H9 (cell line): Measurements from ENCODE around the gene MEPCE. TPM values are rescaled to one million over a fixed set of nuclear protein-coding genes. Genes with fewer than 3 reads are reported as not detected.

Experiments used
- DNase-seq: peaks from one replicate; pipeline ENCODE4 v3.0.0-alpha.2; 2017
- H2AFZ ChIP-seq: one replicate; pipeline ENCODE4 v1.6.1; 2013; ENCODE audit warnings: mild to moderate bottlenecking, low read length, control low read depth, moderate library complexity
- H2AK5ac ChIP-seq: 2 replicates; pipeline ENCODE4 v1.6.1; 2013; ENCODE audit warnings: low read length, control low read depth, mixed read lengths; ENCODE audit not compliant: insufficient read length
- H2BK120ac ChIP-seq: one replicate; pipeline ENCODE4 v1.6.1; 2013; ENCODE audit warnings: low read depth, mild to moderate bottlenecking, low read length, control low read depth, inconsistent platforms; ENCODE audit not compliant: poor library complexity, severe bottlenecking
- H2BK12ac ChIP-seq: 2 replicates; pipeline ENCODE4 v1.6.1; 2013; ENCODE audit warnings: low read length, control low read depth, mixed read lengths, low read depth; ENCODE audit not compliant: insufficient read length
- H2BK15ac ChIP-seq: 2 replicates; pipeline ENCODE4 v1.6.1; 2013; ENCODE audit warnings: low read depth, low read length, control low read depth
- H2BK20ac ChIP-seq: one replicate; pipeline ENCODE4 v1.6.1; 2013; ENCODE audit warnings: low read depth, mild to moderate bottlenecking, low read length, control low read depth, inconsistent platforms; ENCODE audit not compliant: poor library complexity, severe bottlenecking
- H2BK5ac ChIP-seq: 2 replicates; pipeline ENCODE4 v1.6.1; 2013; ENCODE audit warnings: low read length, control low read depth, mixed read lengths; ENCODE audit not compliant: insufficient read length
- H3K14ac ChIP-seq: 2 replicates; pipeline ENCODE4 v1.6.1; 2013; ENCODE audit warnings: low read length, control low read depth; ENCODE audit not compliant: insufficient read depth
- H3K18ac ChIP-seq: 2 replicates; pipeline ENCODE4 v1.6.1; 2013; ENCODE audit warnings: low read depth, mild to moderate bottlenecking, mixed read lengths, low read length, control low read depth; ENCODE audit not compliant: insufficient read length
- H3K23ac ChIP-seq: 2 replicates; pipeline ENCODE4 v1.6.1; 2013; ENCODE audit warnings: low read length, control low read depth, mixed read lengths, low read depth; ENCODE audit not compliant: insufficient read length
- H3K23me2 ChIP-seq: 2 replicates; pipeline ENCODE4 v1.6.1; 2013; ENCODE audit warnings: low read depth, mild to moderate bottlenecking, mixed read lengths, low read length, control low read depth; ENCODE audit not compliant: insufficient read length, poor library complexity, severe bottlenecking
- H3K27ac ChIP-seq: 2 replicates; pipeline ENCODE4 v1.5.1; 2013; ENCODE audit warnings: low read length, control low read depth, mixed read lengths, low read depth; ENCODE audit not compliant: insufficient read length
- H3K27me3 ChIP-seq: 2 replicates; pipeline ENCODE4 v1.6.1; 2013; ENCODE audit warnings: low read length, control low read depth, inconsistent platforms; ENCODE audit not compliant: insufficient read depth
- H3K4ac ChIP-seq: 2 replicates; pipeline ENCODE4 v1.6.1; 2013; ENCODE audit warnings: low read depth, mild to moderate bottlenecking, control low read depth, inconsistent platforms, low read length, moderate library complexity
- H3K4me1 ChIP-seq: 2 replicates; pipeline ENCODE4 v1.6.1; 2013; ENCODE audit warnings: low read length, control low read depth, inconsistent platforms; ENCODE audit not compliant: insufficient read depth
- H3K4me2 ChIP-seq: 2 replicates; pipeline ENCODE4 v1.6.1; 2013; ENCODE audit warnings: low read length, control low read depth, mixed read lengths; ENCODE audit not compliant: insufficient read length, insufficient read depth
- H3K56ac ChIP-seq: 2 replicates; pipeline ENCODE4 v1.6.1; 2013; ENCODE audit warnings: low read depth, mild to moderate bottlenecking, mixed read lengths, low read length, control low read depth; ENCODE audit not compliant: insufficient read length
- H3K79me1 ChIP-seq: 2 replicates; pipeline ENCODE4 v1.6.1; 2013; ENCODE audit warnings: low read depth, mild to moderate bottlenecking, moderate library complexity, low read length, control low read depth, inconsistent platforms; ENCODE audit not compliant: insufficient read depth, poor library complexity, severe bottlenecking
- H3K79me2 ChIP-seq: 2 replicates; pipeline ENCODE4 v1.6.1; 2013; ENCODE audit warnings: low read length, control low read depth, inconsistent platforms; ENCODE audit not compliant: insufficient read depth
- H3K9ac ChIP-seq: 2 replicates; pipeline ENCODE4 v1.6.1; 2013; ENCODE audit warnings: low read length, control low read depth, mixed read lengths; ENCODE audit not compliant: insufficient read length; ENCODE audit errors: extremely low read depth
- H3K9me3 ChIP-seq: one replicate; pipeline ENCODE4 v1.6.1; 2013; ENCODE audit warnings: low read depth, low read length, inconsistent platforms; ENCODE audit not compliant: control insufficient read depth
- H3T11ph ChIP-seq: one replicate; pipeline ENCODE4 v1.6.1; 2013; ENCODE audit warnings: mild to moderate bottlenecking, low read length, control low read depth, inconsistent platforms
- H4K20me1 ChIP-seq: one replicate; pipeline ENCODE4 v1.6.1; 2013; ENCODE audit not compliant: control insufficient read depth, insufficient read length, insufficient read depth
- H4K5ac ChIP-seq: 2 replicates; pipeline ENCODE4 v1.6.1; 2013; ENCODE audit warnings: low read depth, mild to moderate bottlenecking, mixed read lengths, low read length, control low read depth; ENCODE audit not compliant: insufficient read length
- H4K8ac ChIP-seq: replicated peaks from 2 replicates; pipeline ENCODE4 v1.6.1; 2013; ENCODE audit warnings: low read length, control low read depth, mixed read lengths, low read depth; ENCODE audit not compliant: insufficient read length
- H4K91ac ChIP-seq: 2 replicates; pipeline ENCODE4 v1.6.1; 2013; ENCODE audit warnings: low read depth, mild to moderate bottlenecking, moderate library complexity, mixed read lengths, low read length, control low read depth; ENCODE audit not compliant: insufficient read length
- H3K27ac Mint-ChIP-seq, 3 experiments: 2 replicates in 2 of 3; 3 replicates in 1 of 3; pipeline ENCODE4 v1.8.0; 2020 to 2021; ENCODE audit warnings: mixed read lengths in 3 of 3, mild to moderate bottlenecking in 1 of 3, moderate library complexity in 1 of 3
- H3K27me3 Mint-ChIP-seq: 2 replicates; pipeline ENCODE4 v1.8.0; 2021; ENCODE audit warnings: low read depth, mild to moderate bottlenecking, moderate library complexity, mixed read lengths
- H3K36me3 Mint-ChIP-seq, 3 experiments: 2 replicates in 2 of 3; 3 replicates in 1 of 3; pipeline ENCODE4 v1.8.0; 2020 to 2021; ENCODE audit warnings: low read depth in 3 of 3, mixed read lengths in 3 of 3; ENCODE audit not compliant: insufficient read depth in 1 of 3
- H3K4me1 Mint-ChIP-seq, 2 experiments: 2 replicates each; pipeline ENCODE4 v1.8.0; 2020; ENCODE audit warnings: mixed read lengths in 2 of 2
- H3K4me3 Mint-ChIP-seq, 2 experiments: 2 replicates in 1 of 2; 3 replicates in 1 of 2; pipeline ENCODE4 v1.8.0; 2020 to 2021; ENCODE audit warnings: mild to moderate bottlenecking in 2 of 2, mixed read lengths in 2 of 2, moderate library complexity in 1 of 2
- H3K9me3 Mint-ChIP-seq, 2 experiments: 2 replicates in 1 of 2; 3 replicates in 1 of 2; pipeline ENCODE4 v1.8.0; 2020; ENCODE audit warnings: mild to moderate bottlenecking in 2 of 2, mixed read lengths in 2 of 2, moderate library complexity in 1 of 2
- CTCF ChIP-seq: fragments of 200-600 bp; sonication (generic); conservative IDR thresholded peaks from 3 replicates; pipeline ENCODE4 v1.8.0; 2021; ENCODE audit warnings: antibody characterized with exemption, mild to moderate bottlenecking
- WGBS: extraction: QIAGEN DNeasy Blood & Tissue Kit; methylation state at CpG from one replicate; pipeline ENCODE4 v1.1.7; 2013; ENCODE audit warnings: missing lambda C conversion rate, low lambda C conversion rate, mixed read lengths; ENCODE audit not compliant: insufficient read length; ENCODE audit errors: extremely low coverage; 5-methylcytosine and 5-hydroxymethylcytosine counted together
- total RNA-seq: library from RNA; stranded (reverse); gene quantifications from 2 replicates; pipeline ENCODE4 v1.2.1, GENCODE V29; 2021

MEPCE gene
- total RNA-seq, 1 experiment from 2014 or later = 68.0 TPM

- Histone ChIP-seq H2BK12ac (no peak overlapping the region), H3K27me3 (no peaks in the 10 kb centered on the region), H3K9ac (peak overlapping the region; percentile 66), H2BK15ac (no peak overlapping the region), H2BK20ac (no peak overlapping the region), H3K4me2 (peak overlapping the region; percentile 71), H2BK5ac (no peak overlapping the region), H2AFZ (no peak overlapping the region), H3K23ac (no peak overlapping the region), H2AK5ac (no peak overlapping the region), H3K27ac (no peak overlapping the region), H2BK120ac (no peak overlapping the region), H3T11ph (no peak overlapping the region), H3K14ac (no peak overlapping the region), H3K79me1 (peaks cover 3% of the 10 kb centered on the region), H3K79me2 (no peaks in the 10 kb centered on the region; the same call in 1 of the 2 replicates), H4K8ac (no peak overlapping the region), H3K56ac (no peak overlapping the region), H4K5ac (no peak overlapping the region), H3K9me3 (no peaks in the 10 kb centered on the region), H4K20me1 (no peaks in the 10 kb centered on the region), H4K91ac (no peak overlapping the region), H3K18ac (no peak overlapping the region), H3K4me1 (no peaks in the 10 kb centered on the region), H3K23me2 (peaks cover 11% of the 10 kb centered on the region), H3K4ac (no peak overlapping the region)
- TF ChIP-seq CTCF = no peak
- Mint-ChIP-seq H3K27me3 (peaks cover 24% of the 10 kb centered on the region), H3K27ac (peak overlapping the region; percentile 74 to 96 (median 95); a peak in 6 of 7 replicates), H3K4me3 (peak overlapping the region; percentile 86 to 95), H3K9me3 (peaks cover 4 to 14% of the 10 kb centered on the region in 2 experiments; a peak in 3 of 5 replicates), H3K36me3 (peaks cover 37 to 51% (median 40%) of the 10 kb centered on the region in 3 experiments), H3K4me1 (peaks cover 45 to 46% of the 10 kb centered on the region in 2 experiments)
- DNase-seq = no peak
- WGBS = no CpG with 5 or more reads among the region's 31 CpGs
Observed at GRCh38 chr7:100430493-100431285, 1.1 kb downstream of the MEPCE start.
